GM12878 (cell line): Measurements from ENCODE around the gene TBRG4. TPM values are rescaled to one million over a fixed set of nuclear protein-coding genes. Genes with fewer than 3 reads are reported as not detected.

ENCODE experiments used
- ATAC-seq: fragments of 200-7000 bp; cut with Tn5 transposase; 3 replicates; pipeline ENCODE4 v1.9.1; 2020; ENCODE audit warnings: mild to moderate bottlenecking, moderate library complexity
- BruUV-seq: library from RNA; stranded (reverse); fragments of 400-500 nt; replicated peaks from 2 replicates; lab custom pipeline; 2021; lab: Mats Ljungman, UMichigan
- CTCF ChIA-PET: fragments of 300-600 bp; sonication (Branson Sonifier 250); formaldehyde crosslinking; extraction: SDS; loops from one replicate; lab custom pipeline; 2021; ENCODE audit warnings: inconsistent platforms; lab: Yijun Ruan, JAX
- POLR2A ChIA-PET: fragments of 350-600 bp; formaldehyde crosslinking; extraction: SDS; loops from one replicate; lab custom pipeline; 2021; ENCODE audit warnings: inconsistent platforms; lab: Charles Lee
- RAD21 ChIA-PET: fragments of 300-600 bp; sonication (Branson Sonifier 250); formaldehyde crosslinking; loops from one replicate; lab custom pipeline; 2023; ENCODE audit warnings: antibody characterized with exemption; ENCODE audit not compliant: unreplicated experiment; lab: Charles Lee
- SMC1A ChIA-PET: fragments of 300-600 bp; sonication (Branson Sonifier 250); formaldehyde crosslinking; loops from one replicate; lab custom pipeline; 2023; ENCODE audit not compliant: unreplicated experiment, uncharacterized antibody; lab: Charles Lee
- DNase-seq: peaks from one replicate; pipeline ENCODE4 v3.0.0-alpha.2; 2011; ENCODE audit warnings: low read depth, low spot score
- FAIRE-seq: peaks from 3 replicates; lab custom pipeline; 2011; peaks lifted over from hg19 to GRCh38; lab: Jason Lieb, UNC
- H2AFZ ChIP-seq: 2 replicates; pipeline ENCODE4 v1.6.0; 2011; ENCODE audit warnings: low read depth, low read length, control low read depth; ENCODE audit not compliant: control insufficient read depth
- H3K27ac ChIP-seq: 2 replicates; pipeline ENCODE4 v1.5.1; 2011; ENCODE audit warnings: control low read depth; ENCODE audit not compliant: control insufficient read depth, insufficient read depth
- H3K27me3 ChIP-seq, 2 experiments: replicated peaks in 1 of 2; 2 replicates each; pipeline versions ENCODE4 v1.6.0 to v1.6.1; 2011; ENCODE audit warnings: low read length in 1 of 2; ENCODE audit not compliant: control insufficient read depth in 2 of 2, insufficient read depth in 2 of 2
- H3K36me3 ChIP-seq, 2 experiments: 2 replicates each; pipeline ENCODE4 v1.5.1; 2011; ENCODE audit warnings: low read length in 1 of 2; ENCODE audit not compliant: control insufficient read depth in 2 of 2, insufficient read depth in 2 of 2
- H3K4me1 ChIP-seq: 2 replicates; pipeline ENCODE4 v1.6.1; 2011; ENCODE audit warnings: mild to moderate bottlenecking, low read length, moderate library complexity, mixed read lengths; ENCODE audit not compliant: control insufficient read depth, insufficient read depth
- H3K4me2 ChIP-seq: 2 replicates; pipeline ENCODE4 v1.6.0; 2011; ENCODE audit warnings: control low read depth; ENCODE audit not compliant: control insufficient read depth, insufficient read depth
- H3K4me3 ChIP-seq: fragments of 200-600 bp; sonication (generic); 2 replicates; pipeline ENCODE4 v1.5.1; 2016
- H3K79me2 ChIP-seq: 2 replicates; pipeline ENCODE4 v1.6.0; 2011; ENCODE audit warnings: low read length; ENCODE audit not compliant: control insufficient read depth, insufficient read depth
- H3K9ac ChIP-seq: 2 replicates; pipeline ENCODE4 v1.8.0; 2011; ENCODE audit warnings: low read length, control low read depth, mixed read lengths; ENCODE audit not compliant: control insufficient read depth, insufficient read depth
- H3K9me3 ChIP-seq: replicated peaks from 3 replicates; pipeline ENCODE4 v1.5.1; 2011; ENCODE audit warnings: mild to moderate bottlenecking, low read length; ENCODE audit not compliant: control insufficient read depth, insufficient read depth
- H4K20me1 ChIP-seq: 2 replicates; pipeline ENCODE4 v1.6.0; 2011; ENCODE audit not compliant: control insufficient read depth, insufficient read depth
- BCL11A ChIP-seq: IDR thresholded peaks from 2 replicates; pipeline ENCODE4 v1.6.1; 2011; ENCODE audit warnings: low read depth, low read length
- DPF2 ChIP-seq: fragments of 450-650 bp; IDR thresholded peaks from 2 replicates; pipeline ENCODE4 v1.6.1; 2017; ENCODE audit warnings: mild to moderate bottlenecking
- GATAD2B ChIP-seq: fragments of 450-650 bp; conservative IDR thresholded peaks from 2 replicates; pipeline ENCODE4 v1.6.1; 2017; ENCODE audit warnings: low read depth, mild to moderate bottlenecking, moderate library complexity
- JUND ChIP-seq: IDR thresholded peaks from 2 replicates; pipeline ENCODE4 v1.6.1; 2012; ENCODE audit warnings: low read depth, mild to moderate bottlenecking, low read length, improper control_type of control experiment, moderate library complexity
- SREBF2 ChIP-seq: IDR thresholded peaks from 2 replicates; pipeline ENCODE4 v1.6.1; 2012; ENCODE audit warnings: mild to moderate bottlenecking, low read length
- ZBTB33 ChIP-seq: fragments of 450-650 bp; IDR thresholded peaks from 2 replicates; pipeline ENCODE4 v1.6.1; 2017; ENCODE audit warnings: mild to moderate bottlenecking
- ZZZ3 ChIP-seq: IDR thresholded peaks from 2 replicates; pipeline ENCODE4 v1.6.1; 2011; ENCODE audit warnings: low read depth; ENCODE audit not compliant: control insufficient read depth, insufficient read length
- WGBS: methylation state at CpG from one replicate; pipeline ENCODE4 v1.1.6; 2016; ENCODE audit warnings: low lambda C conversion rate; ENCODE audit not compliant: insufficient replicate concordance, insufficient coverage; ENCODE audit errors: missing lambda C conversion rate; 5-methylcytosine and 5-hydroxymethylcytosine counted together
- in situ Hi-C: fragments of 300-500 bp; cut with MboI; formaldehyde crosslinking; loops from 9 replicates; pipeline ENCODE4 v1.14.3; 2018; ENCODE audit warnings: mixed read lengths
- intact Hi-C: fragments of 100-400 bp; cut with micrococcal nuclease; formaldehyde crosslinking; loops from one replicate; pipeline ENCODE4 v1.14.2; 2022; ENCODE audit not compliant: unreplicated experiment
- polyA plus RNA-seq, 11 experiments: library from polyadenylated mRNA; depleted of rRNA in 4 of 11; unstranded in 6 of 11; stranded (reverse) in 5 of 11; fragments of >200 nt; fragmentation: Nextera tagmentation in 4 of 11; fragmentation: Illumina TruSeq in 1 of 11; extraction: Ambion mirVana in 4 of 11; extraction: Trizol in 1 of 11; gene quantifications; 1 replicate in 1 of 11; 2 replicates in 10 of 11; pipeline versions ENCODE4 v1.2.1 to v1.2.3, GENCODE V29; 2011 to 2016; ENCODE audit warnings: inconsistent platforms in 2 of 11, missing spikeins in 2 of 11, low read depth in 1 of 11
- total RNA-seq, 4 experiments: library from RNA; depleted of rRNA in 3 of 4; stranded (reverse); fragments of >200 nt in 3 of 4; fragmentation: Illumina TruSeq in 1 of 4; extraction: Trizol in 1 of 4; gene quantifications; 2 replicates each; pipeline versions ENCODE4 v1.2.1 to v1.2.3, GENCODE V29; 2013 to 2021
- TF ChIP-seq, protein P1 (sequence below): fragments of 450-650 bp; IDR thresholded peaks from 2 replicates; pipeline ENCODE4 v1.6.1; 2017; ENCODE audit warnings: antibody characterized with exemption, mild to moderate bottlenecking, moderate library complexity
- TF ChIP-seq, protein P2 (sequence below): IDR thresholded peaks from 2 replicates; pipeline ENCODE4 v1.6.1; 2012; ENCODE audit warnings: mild to moderate bottlenecking, low read depth, low read length

The TBRG4 gene
- total and polyA plus RNA-seq, 10 of the 15 experiments (the other 5 are each of a cell fraction or from before 2014, with no cell fraction given), result 8.4 to 130 (median 118) TPM

GRCh38 chr7:45156516-45157272 lies 45.2 kb upstream of the TBRG4 start:
- POLR2A ChIA-PET, result no interaction called here
- H3K4me2 ChIP-seq, result no peak overlapping the region
- SMC1A ChIA-PET, result interaction anchor here (0.6 to 4.3 kb wide), 2 partner anchors 103 to 260 kb away, joined by 3 to 19 read pairs; no protein-coding TSS in a partner anchor
- no TSS peak for BruUV-seq
- no peak overlapping the region for H3K27ac ChIP-seq
- no peaks in the 10 kb centered on the region for H3K9me3 ChIP-seq
- CTCF ChIA-PET, result interaction anchor here (1.0 to 8.9 kb wide), 2 partner anchors 103 to 109 kb away, joined by 3 to 58 read pairs; no protein-coding TSS in a partner anchor
- no peak overlapping the region for H2AFZ ChIP-seq
- in situ Hi-C loops (loop anchor here (25.0 kb wide), 1 partner anchor 706 kb away; the partner anchor contains the start of gene CCDC201), intact Hi-C loops (no loop called here)
- no peaks in the 10 kb centered on the region for H3K79me2 ChIP-seq
- H3K4me1 ChIP-seq, result peaks cover 7% of the 10 kb centered on the region
- 58% methylated on average over 8 of the region's 8 CpGs for WGBS
- RAD21 ChIA-PET, result interaction anchor here (1.7 kb wide), 1 partner anchor 103 kb away, joined by 5 read pairs; no protein-coding TSS in a partner anchor
- no peak overlapping the region for H3K9ac ChIP-seq
- H3K36me3 ChIP-seq, result no peaks in the 10 kb centered on the region
- H3K4me3 ChIP-seq, result no peak overlapping the region
- no peak for ATAC-seq
- H4K20me1 ChIP-seq, result no peaks in the 10 kb centered on the region
- DNase-seq, result no peak
- H3K27me3 ChIP-seq, result peaks cover 3 to 5% of the 10 kb centered on the region in 2 experiments; a peak in 2 of 4 replicates
- no peak for FAIRE-seq
- TF ChIP-seq, protein P1, sequence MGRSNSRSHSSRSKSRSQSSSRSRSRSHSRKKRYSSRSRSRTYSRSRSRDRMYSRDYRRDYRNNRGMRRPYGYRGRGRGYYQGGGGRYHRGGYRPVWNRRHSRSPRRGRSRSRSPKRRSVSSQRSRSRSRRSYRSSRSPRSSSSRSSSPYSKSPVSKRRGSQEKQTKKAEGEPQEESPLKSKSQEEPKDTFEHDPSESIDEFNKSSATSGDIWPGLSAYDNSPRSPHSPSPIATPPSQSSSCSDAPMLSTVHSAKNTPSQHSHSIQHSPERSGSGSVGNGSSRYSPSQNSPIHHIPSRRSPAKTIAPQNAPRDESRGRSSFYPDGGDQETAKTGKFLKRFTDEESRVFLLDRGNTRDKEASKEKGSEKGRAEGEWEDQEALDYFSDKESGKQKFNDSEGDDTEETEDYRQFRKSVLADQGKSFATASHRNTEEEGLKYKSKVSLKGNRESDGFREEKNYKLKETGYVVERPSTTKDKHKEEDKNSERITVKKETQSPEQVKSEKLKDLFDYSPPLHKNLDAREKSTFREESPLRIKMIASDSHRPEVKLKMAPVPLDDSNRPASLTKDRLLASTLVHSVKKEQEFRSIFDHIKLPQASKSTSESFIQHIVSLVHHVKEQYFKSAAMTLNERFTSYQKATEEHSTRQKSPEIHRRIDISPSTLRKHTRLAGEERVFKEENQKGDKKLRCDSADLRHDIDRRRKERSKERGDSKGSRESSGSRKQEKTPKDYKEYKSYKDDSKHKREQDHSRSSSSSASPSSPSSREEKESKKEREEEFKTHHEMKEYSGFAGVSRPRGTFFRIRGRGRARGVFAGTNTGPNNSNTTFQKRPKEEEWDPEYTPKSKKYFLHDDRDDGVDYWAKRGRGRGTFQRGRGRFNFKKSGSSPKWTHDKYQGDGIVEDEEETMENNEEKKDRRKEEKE, result no peak
- TF ChIP-seq JUND (no peak), DPF2 (no peak), ZZZ3 (no peak), GATAD2B (no peak), BCL11A (no peak), ZBTB33 (no peak), SREBF2 (no peak)
- TF ChIP-seq, protein P2, sequence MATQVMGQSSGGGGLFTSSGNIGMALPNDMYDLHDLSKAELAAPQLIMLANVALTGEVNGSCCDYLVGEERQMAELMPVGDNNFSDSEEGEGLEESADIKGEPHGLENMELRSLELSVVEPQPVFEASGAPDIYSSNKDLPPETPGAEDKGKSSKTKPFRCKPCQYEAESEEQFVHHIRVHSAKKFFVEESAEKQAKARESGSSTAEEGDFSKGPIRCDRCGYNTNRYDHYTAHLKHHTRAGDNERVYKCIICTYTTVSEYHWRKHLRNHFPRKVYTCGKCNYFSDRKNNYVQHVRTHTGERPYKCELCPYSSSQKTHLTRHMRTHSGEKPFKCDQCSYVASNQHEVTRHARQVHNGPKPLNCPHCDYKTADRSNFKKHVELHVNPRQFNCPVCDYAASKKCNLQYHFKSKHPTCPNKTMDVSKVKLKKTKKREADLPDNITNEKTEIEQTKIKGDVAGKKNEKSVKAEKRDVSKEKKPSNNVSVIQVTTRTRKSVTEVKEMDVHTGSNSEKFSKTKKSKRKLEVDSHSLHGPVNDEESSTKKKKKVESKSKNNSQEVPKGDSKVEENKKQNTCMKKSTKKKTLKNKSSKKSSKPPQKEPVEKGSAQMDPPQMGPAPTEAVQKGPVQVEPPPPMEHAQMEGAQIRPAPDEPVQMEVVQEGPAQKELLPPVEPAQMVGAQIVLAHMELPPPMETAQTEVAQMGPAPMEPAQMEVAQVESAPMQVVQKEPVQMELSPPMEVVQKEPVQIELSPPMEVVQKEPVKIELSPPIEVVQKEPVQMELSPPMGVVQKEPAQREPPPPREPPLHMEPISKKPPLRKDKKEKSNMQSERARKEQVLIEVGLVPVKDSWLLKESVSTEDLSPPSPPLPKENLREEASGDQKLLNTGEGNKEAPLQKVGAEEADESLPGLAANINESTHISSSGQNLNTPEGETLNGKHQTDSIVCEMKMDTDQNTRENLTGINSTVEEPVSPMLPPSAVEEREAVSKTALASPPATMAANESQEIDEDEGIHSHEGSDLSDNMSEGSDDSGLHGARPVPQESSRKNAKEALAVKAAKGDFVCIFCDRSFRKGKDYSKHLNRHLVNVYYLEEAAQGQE, result no peak
